DMS 273 treated with DMSO at 0.1 percent for 48 hours (cell line): ENCODE results near the gene CST4.
A peak's percentile ranks its signal among the peaks of the same experiment; 100 is the strongest.
"Not testable (repeated sequence)": the region's sequence is repeated elsewhere in the genome, so short reads cannot be mapped to it uniquely, and the experiment has no call there.

Source experiments
- DNase-seq: peaks from one replicate; lab custom pipeline; 2025; lab: John Stamatoyannopoulos, UW

The CST4 gene

DNA sequence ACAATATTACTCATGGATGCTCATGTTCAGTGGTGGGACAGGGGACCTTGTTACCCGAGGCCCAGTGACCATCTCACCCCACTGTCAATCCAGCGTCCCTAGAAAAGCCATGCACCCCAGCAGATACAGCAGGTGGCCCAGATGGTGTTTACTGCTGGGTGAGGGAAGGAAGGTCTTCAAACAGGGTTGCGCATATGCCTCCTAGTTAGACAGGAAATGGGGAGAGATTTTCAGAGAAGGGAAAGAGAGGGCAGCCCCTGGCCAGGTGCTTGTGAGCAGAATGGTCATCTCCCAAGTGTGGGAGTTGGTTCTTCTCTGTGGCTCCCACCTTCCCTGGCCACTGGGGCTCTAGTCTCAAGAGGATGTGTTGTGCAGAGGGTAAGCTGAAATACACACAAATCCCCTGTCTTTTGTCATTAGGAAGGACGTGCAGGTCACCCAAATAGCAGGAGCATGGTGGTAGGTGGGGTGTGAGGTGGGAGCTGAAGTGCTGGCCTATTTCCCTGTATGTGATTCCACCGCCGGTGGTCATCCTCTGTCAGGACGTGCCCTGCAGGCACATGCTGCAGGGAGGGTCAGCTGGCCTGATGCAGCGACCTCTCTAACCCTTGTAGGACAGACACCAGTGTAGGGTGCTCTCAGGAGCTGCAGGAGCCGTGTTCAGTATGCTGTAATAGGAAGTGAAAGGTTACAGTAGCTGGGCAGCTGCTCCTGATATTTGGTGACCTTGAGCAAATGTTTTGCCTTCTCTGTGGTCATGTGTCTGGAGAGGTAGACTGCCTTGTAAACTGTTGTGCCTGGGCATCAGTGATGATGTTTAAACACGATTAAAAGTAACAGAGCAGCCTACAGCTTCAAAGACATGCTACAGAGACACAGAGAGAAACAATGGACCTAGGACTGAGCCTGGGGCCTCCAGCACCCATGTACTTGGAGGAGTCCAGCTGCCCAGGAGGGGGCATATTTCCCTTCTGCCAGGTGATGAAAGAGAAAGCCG is 47.9 kb downstream of the CST4 start:
- peak; percentile 24 for DNase-seq

DNA sequence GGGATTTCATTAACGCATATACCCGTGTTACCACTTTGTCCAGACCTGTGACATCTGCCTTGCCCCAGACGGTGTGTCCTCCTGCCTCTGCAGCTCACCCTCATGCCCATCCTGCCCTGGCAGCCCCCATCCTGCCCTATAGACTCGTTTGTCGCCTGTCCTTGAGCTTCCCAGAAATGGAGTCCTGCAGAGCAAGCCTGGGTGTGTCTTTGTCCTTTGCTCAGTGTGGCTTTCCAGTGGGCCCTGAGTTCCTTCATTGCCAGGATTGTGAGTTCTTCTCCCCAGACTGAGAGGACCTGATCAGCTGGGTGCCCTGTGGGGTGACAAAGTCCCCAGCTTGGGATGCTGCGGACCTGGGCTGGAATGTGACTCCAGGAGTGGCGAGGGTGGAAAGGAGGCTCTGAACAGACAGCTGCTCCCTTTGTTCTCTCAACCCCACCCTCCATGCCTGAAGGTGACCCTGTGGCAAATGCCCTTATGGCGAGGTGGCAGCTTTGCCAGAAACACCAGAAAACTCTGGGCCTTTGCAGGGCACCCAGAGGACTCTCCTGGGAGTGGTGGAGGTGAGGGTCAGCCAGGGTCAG is 48.7 kb downstream of the CST4 start:
- DNase-seq = no peak

DNA sequence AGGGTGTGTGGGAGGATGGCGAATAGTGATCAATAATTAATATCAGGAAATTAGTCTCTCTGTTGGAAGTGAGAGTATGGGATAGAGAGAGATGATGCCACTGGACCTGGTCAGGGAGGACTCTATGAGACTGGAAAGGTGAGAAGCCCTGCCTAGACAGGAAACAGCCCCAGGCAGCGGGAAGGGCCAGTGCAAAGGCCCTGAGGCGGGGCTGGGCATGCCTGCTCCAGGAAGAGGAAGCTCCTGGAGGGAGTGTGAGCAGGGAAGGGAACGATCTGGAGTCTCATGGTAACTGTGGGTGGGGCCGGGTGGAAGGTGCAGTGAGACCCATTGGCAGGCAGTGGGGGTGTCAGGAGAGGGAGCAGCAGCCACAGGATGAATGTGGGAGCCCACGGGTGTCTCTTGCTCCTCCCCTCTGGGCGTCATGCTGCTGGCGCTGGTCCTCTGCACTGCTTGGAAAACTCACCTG is 49.3 kb downstream of the CST4 start:
- no peak for DNase-seq

DNA sequence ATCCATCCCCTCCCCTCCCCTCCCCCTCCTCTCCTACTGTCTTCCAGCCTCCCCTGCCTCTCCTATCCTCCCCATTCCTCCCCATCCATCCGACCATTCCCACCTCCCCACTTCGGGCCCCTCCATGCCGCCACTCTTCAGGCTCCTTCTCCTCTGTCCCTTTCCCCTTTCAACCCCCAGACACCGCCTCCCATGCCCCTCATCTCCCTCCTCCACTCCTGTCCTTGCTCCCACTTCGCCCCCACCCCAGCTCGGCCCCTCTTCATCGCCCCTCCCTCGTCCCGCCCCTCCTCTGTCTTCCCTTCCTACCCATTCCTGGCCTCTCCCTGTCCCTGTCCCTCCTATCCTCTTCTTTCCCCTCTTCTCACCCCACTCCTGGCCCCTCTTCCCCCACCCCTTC is 50.5 kb downstream of the CST4 start:
- no peak for DNase-seq

DNA sequence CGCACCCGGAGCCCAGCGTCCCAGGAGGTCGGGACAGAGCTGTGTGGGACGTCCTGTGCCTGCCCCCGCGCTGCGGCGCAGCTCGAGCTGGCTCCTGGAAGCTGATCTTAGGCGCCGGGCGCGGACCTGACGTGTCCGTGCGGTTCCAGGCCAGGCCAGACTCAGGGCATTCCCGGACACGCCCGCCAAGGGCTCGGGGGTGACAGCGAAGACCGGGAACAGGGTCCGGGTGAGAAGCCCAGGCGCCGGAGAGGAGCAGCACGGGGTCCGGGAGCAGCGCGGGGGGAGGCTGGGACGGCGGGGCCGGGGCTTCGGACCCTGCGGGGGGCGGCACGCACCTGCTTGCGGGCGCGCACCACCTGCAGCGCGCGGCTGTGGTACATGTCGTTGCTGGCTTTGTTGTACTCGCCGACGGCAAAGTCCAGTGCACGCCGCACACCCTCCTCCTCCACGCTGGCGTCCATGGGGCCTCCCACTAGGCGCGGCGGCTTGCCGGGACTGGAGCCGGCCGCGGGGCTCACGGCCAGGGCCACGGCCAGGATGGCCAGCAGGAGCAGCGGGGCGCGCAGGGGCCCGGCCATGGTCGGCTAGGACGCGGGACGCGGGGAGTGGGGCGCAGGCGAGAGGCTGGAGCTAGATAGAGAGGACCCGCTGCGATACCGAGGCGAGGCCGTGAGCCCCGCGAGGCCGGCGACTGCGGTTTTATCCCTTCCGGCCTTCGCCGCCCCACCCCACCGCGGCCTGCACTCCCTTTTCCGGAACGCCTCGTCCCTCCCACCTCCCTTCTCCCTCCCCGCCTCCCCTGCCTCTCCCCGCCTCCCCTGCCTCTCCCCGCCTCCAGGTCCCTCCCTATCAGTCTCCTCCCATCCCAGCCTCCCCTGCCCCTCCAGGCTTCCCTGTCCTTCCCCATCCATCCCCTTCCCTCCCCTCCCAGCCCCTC is 51.3 kb downstream of the CST4 start, which contains the start of gene CST3:
CST3 (minus strand) TSS at position 674 of the 940 bp plus-strand sequence; CDS start at position 581, 93 bp downstream.
- peak; percentile 31 for DNase-seq

DNA sequence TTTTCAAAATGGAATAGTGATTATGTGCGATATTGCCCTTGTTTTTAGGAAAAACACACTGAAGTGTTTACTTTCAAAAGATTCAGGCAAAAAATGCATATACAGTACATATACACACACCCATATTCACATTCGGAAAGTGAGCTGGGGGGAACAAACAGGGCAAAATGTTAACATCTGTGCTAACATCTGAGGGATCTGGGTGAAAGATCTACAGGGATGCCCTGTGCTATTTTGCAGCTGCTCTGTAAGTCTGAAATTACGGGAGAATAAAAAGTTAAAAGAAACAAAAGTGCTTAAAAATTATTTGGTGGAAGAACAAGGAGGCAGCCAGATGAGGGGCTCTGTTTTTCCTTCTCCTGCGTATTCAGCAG is 51.9 kb downstream of the CST4 start:
- DNase-seq = no peak

DNA sequence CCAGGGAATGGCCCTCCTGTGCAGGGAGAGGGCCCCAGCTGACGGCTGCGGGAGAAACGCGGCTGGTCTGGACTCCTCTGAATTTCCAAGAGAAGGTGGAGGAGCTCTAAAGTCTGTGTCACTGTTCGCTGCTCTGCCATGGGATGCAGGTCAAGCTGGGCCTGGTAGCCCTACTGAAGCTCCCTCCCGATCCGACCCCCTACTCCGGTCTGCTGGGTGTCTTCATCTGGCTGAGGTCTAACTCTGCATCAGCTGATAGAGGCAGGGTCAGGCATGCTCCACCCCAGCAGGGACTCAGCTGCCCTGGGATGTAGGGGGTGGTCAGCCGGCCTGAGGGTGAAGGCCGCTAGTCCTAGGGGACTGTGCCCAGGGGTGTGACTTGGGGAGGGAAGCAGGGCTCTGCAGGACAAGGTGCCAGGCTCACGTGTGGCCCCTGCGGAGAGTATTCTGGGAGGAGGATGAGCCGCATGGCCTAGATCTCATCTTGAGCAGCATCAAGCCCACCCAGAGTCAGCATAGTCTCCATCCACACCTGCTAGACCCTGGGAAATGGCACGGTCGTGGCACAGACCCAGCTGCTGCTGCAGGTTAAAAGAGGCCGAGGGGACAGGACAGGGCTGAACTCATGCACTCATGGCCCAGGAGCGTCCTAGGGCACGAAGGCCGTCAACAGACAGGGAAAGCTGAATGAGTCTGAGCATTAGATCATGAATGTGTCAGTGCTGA is 52.5 kb downstream of the CST4 start:
- DNase-seq = no peak

DNA sequence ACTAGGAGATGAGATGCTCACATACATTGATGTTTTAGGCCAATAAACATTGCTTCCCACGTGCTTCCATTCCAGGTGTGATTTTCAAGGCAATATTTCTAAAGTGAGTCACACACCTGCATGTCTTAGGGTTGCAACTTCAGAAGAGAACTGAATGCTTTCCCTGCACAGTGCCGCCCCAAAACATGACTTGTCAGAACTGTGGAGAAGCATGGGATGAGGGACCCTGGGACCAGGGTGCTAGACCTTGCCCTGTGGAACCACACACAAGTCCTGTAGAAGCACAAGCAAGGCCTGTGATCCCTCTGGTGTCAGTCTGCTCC is 53.1 kb downstream of the CST4 start:
- DNase-seq = not testable (repeated sequence)
